GM23248 (cell line): ENCODE measurements around the gene FRMD3.

Experiments used
- EZH2 ChIP-seq: fragments of 200-600 bp; sonication (generic); IDR thresholded peaks from 2 replicates; pipeline ENCODE4 v1.6.1; 2018; ENCODE audit warnings: antibody characterized with exemption, mild to moderate bottlenecking; ENCODE audit not compliant: insufficient read depth, poor library complexity, severe bottlenecking
- EZH2phosphoT487 ChIP-seq: fragments of 200-600 bp; sonication (generic); IDR thresholded peaks from 2 replicates; pipeline ENCODE4 v1.6.1; 2018; ENCODE audit warnings: antibody characterized with exemption, moderate library complexity, mild to moderate bottlenecking, low read depth; ENCODE audit not compliant: insufficient read depth

DNA sequence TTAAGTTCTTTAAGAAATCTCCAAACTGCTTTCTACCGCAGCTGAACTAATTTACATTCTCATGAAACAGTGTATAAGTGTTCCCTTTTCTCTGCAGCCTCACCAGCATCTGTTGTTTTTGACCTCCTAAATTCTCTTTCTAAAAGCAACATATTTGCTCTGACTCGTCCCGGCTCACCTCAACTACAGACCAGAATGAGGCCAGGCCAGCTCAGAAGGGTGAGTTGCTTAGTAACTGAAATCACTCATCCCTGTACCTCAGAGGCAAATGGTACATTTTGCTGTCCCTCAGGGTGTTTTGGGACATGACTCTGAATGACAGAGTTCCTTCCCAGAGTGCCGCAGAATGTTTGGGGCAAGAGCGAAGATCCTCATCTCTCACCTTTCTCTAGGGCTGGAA lies 127.5 kb downstream of the FRMD3 start:
- TF ChIP-seq EZH2 (no peak), EZH2phosphoT487 (no peak)
